HG03139 (cell line): ENCODE data around the gene SETD6.
"Not testable (repeated sequence)": the region's sequence is repeated elsewhere in the genome, so short reads cannot be mapped to it uniquely, and the experiment has no call there.

ENCODE experiments used
- ATAC-seq: cut with Tn5 transposase; IDR thresholded peaks from one replicate; pipeline ENCODE4 v1.9.1; 2021; ENCODE audit not compliant: unreplicated experiment

The SETD6 gene

GRCh38 chr16:58535100-58535499 is 19.8 kb downstream of the SETD6 start:
- no peak for ATAC-seq

GRCh38 chr16:58536278-58536677 is 21.0 kb downstream of the SETD6 start:
- ATAC-seq: no peak

GRCh38 chr16:58537124-58537906 is 22.0 kb downstream of the SETD6 start:
- ATAC-seq: no peak

- no peak for ATAC-seq
Measured at GRCh38 chr16:58541711-58542110, 26.4 kb downstream of the SETD6 start.

- ATAC-seq: no peak
Measured at GRCh38 chr16:58542291-58542690, 27.0 kb downstream of the SETD6 start.

- no peak for ATAC-seq
Measured at GRCh38 chr16:58543685-58544084, 28.4 kb downstream of the SETD6 start.

- ATAC-seq: no peak
Measured at GRCh38 chr16:58548378-58548777, 33.1 kb downstream of the SETD6 start.

GRCh38 chr16:58551496-58551895 is 36.2 kb downstream of the SETD6 start:
- ATAC-seq: no peak

- ATAC-seq: no peak
Measured at GRCh38 chr16:58556678-58557077, 41.4 kb downstream of the SETD6 start.

GRCh38 chr16:58563235-58563634 is 47.9 kb downstream of the SETD6 start:
- ATAC-seq: no peak

GRCh38 chr16:58563775-58564174 is 48.5 kb downstream of the SETD6 start:
- no peak for ATAC-seq

- ATAC-seq: not testable (repeated sequence)
Measured at GRCh38 chr16:58565697-58566096, 50.4 kb downstream of the SETD6 start.
